Suprapubic skin (tissue), 4 donors: Measurements from ENCODE around the gene CDH26. TPM values are rescaled to one million over a fixed set of nuclear protein-coding genes. Genes with fewer than 3 reads are reported as not detected.

Experiments used
- DNase-seq, 2 donors: peaks; one replicate each; pipeline ENCODE4 v3.0.0-alpha.2; 2019; ENCODE audit warnings: low spot score in 2 of 2
- H3K27ac ChIP-seq: fragments of 200-600 bp; sonication (generic); one replicate; pipeline ENCODE4 v1.5.1; 2019
- H3K27me3 ChIP-seq: fragments of 200-600 bp; sonication (generic); one replicate; pipeline ENCODE4 v1.5.1; 2019
- H3K36me3 ChIP-seq: fragments of 200-600 bp; sonication (generic); one replicate; pipeline ENCODE4 v1.5.1; 2019
- H3K4me1 ChIP-seq: fragments of 200-600 bp; sonication (generic); one replicate; pipeline ENCODE4 v1.5.1; 2019
- H3K4me3 ChIP-seq: fragments of 200-600 bp; sonication (generic); one replicate; pipeline ENCODE4 v1.5.1; 2019; ENCODE audit warnings: mild to moderate bottlenecking
- H3K9me3 ChIP-seq: fragments of 200-600 bp; sonication (generic); one replicate; pipeline ENCODE4 v1.5.1; 2019
- EP300 ChIP-seq: sonication (generic); formaldehyde crosslinking; IDR thresholded peaks from one replicate; pipeline ENCODE4 v1.6.1; 2017; ENCODE audit warnings: antibody characterized with exemption
- POLR2A ChIP-seq, 2 donors: fragments of 450-650 bp; IDR thresholded peaks; one replicate each; pipeline ENCODE4 v1.6.1; 2017; ENCODE audit warnings: antibody characterized with exemption in 2 of 2, mild to moderate bottlenecking in 2 of 2, moderate library complexity in 2 of 2
- POLR2AphosphoS5 ChIP-seq, 3 donors: sonication (generic); formaldehyde crosslinking; IDR thresholded peaks; one replicate each; pipeline ENCODE4 v1.6.1; 2017; ENCODE audit warnings: antibody characterized with exemption in 3 of 3
- WGBS: methylation state at CpG from one replicate; pipeline ENCODE4 v1.1.5; 2018; 5-methylcytosine and 5-hydroxymethylcytosine counted together
- total RNA-seq, 4 donors: library from RNA; depleted of rRNA; stranded (reverse); fragments of >200 nt; gene quantifications; one replicate each; pipeline ENCODE4 v1.1.0, GENCODE V29; 2016
- TF ChIP-seq, protein P1 (sequence below), 2 donors: fragments of 200-600 bp in 1 of 2; fragments of 450-650 bp in 1 of 2; sonication (generic) in 1 of 2; IDR thresholded peaks; one replicate each; pipeline ENCODE4 v1.5.1; 2016 to 2019; ENCODE audit warnings: antibody characterized with exemption in 2 of 2, mild to moderate bottlenecking in 1 of 2, moderate library complexity in 1 of 2

The CDH26 gene
- total RNA-seq, 4 donors from 2014 or later: 1.4 to 2.2 (median 2.0) TPM

DNA sequence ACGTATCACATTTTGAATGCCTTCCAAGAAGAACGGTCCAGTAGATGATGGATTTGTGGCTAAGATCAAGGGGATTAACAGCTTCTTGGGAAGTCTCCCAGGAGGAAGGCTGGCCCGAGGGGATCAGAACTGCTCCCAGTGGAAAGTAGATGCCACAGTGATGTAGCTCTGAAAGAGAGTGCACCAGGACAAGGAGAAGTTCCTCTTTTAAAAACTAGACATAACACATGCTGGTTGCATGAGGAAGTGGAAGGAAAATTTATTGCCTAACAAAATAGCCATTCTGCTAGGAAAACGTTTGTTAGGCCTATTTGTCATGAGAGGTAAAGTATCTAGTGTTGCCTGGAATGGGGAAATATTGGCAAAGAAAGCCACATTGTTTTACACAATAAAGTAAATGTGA is 87.8 kb downstream of the CDH26 start:
- H3K4me1 ChIP-seq: peaks cover 4% of the 10 kb centered on the region
- H3K9me3 ChIP-seq: no peaks in the 10 kb centered on the region
- no peak for DNase-seq
- no peaks in the 10 kb centered on the region for H3K36me3 ChIP-seq
- H3K27ac ChIP-seq: no peak overlapping the region
- TF ChIP-seq, protein P1, sequence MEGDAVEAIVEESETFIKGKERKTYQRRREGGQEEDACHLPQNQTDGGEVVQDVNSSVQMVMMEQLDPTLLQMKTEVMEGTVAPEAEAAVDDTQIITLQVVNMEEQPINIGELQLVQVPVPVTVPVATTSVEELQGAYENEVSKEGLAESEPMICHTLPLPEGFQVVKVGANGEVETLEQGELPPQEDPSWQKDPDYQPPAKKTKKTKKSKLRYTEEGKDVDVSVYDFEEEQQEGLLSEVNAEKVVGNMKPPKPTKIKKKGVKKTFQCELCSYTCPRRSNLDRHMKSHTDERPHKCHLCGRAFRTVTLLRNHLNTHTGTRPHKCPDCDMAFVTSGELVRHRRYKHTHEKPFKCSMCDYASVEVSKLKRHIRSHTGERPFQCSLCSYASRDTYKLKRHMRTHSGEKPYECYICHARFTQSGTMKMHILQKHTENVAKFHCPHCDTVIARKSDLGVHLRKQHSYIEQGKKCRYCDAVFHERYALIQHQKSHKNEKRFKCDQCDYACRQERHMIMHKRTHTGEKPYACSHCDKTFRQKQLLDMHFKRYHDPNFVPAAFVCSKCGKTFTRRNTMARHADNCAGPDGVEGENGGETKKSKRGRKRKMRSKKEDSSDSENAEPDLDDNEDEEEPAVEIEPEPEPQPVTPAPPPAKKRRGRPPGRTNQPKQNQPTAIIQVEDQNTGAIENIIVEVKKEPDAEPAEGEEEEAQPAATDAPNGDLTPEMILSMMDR (IDR thresholded peaks at IDR 0.05): no peak
- TF ChIP-seq POLR2AphosphoS5 (IDR thresholded peaks at IDR 0.05) (no peak), EP300 (no peak), POLR2A (IDR thresholded peaks at IDR 0.05) (no peak)
- WGBS: 14% methylated on average over 4 of the region's 4 CpGs
- no peaks in the 10 kb centered on the region for H3K27me3 ChIP-seq
- H3K4me3 ChIP-seq: no peak overlapping the region

DNA sequence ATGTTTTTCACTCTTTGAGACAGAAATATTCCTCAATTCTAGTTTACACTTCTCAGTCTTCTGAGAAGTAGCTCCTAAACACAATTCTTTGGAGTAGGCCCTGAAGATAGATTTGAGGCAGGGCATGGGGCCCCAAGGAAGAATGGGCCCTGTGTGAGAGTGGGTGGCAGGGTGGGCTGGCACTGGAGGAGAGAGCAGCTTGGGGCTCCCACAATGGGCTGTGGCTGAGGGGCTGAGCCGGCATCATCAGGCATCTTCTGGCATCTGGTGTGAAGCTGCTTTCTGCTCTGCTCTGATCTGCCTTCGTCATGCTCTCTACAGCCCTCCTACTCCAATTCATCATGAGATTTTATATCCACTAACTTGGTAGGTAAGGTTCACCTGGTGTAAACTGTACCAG is 88.2 kb downstream of the CDH26 start:
- Histone ChIP-seq H3K27ac (peak overlapping the region; percentile 3), H3K9me3 (no peaks in the 10 kb centered on the region), H3K36me3 (no peaks in the 10 kb centered on the region), H3K4me1 (peaks cover 4% of the 10 kb centered on the region), H3K4me3 (no peak overlapping the region), H3K27me3 (no peaks in the 10 kb centered on the region)
- no peak for DNase-seq
- TF ChIP-seq POLR2A (IDR thresholded peaks at IDR 0.05): no peak
- no peak for TF ChIP-seq EP300
- TF ChIP-seq, protein P1 (IDR thresholded peaks at IDR 0.05): no peak
- TF ChIP-seq POLR2AphosphoS5 (IDR thresholded peaks at IDR 0.05): no peak
- 92% methylated on average over 2 of the region's 2 CpGs for WGBS

DNA sequence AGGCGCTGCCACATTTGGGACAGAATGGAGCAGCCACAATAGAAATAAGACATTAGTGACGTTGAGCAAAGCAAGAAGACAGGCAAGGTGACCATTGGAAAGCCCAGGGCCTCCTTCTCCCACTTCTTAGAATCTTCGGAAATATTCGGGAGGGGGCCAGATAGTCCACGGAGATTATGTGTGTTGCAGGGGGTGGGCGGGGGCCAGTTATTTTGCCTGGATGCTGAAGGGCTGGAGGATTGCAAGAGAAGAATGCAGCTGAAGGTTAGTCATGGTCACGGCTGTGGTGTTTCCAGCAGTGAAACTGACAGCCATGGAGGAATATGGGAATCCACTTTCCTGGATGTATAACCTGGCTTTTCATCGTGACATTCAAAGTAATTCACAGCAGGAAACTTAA is 88.6 kb downstream of the CDH26 start:
- Histone ChIP-seq H3K36me3 (no peaks in the 10 kb centered on the region), H3K4me1 (peaks cover 4% of the 10 kb centered on the region), H3K4me3 (no peak overlapping the region), H3K27ac (peak overlapping the region; percentile 3), H3K27me3 (peaks cover 3% of the 10 kb centered on the region), H3K9me3 (no peaks in the 10 kb centered on the region)
- TF ChIP-seq POLR2AphosphoS5 (IDR thresholded peaks at IDR 0.05) (no peak), EP300 (no peak), POLR2A (IDR thresholded peaks at IDR 0.05) (no peak)
- WGBS: 87% methylated on average over 8 of the region's 8 CpGs
- no peak for DNase-seq

DNA sequence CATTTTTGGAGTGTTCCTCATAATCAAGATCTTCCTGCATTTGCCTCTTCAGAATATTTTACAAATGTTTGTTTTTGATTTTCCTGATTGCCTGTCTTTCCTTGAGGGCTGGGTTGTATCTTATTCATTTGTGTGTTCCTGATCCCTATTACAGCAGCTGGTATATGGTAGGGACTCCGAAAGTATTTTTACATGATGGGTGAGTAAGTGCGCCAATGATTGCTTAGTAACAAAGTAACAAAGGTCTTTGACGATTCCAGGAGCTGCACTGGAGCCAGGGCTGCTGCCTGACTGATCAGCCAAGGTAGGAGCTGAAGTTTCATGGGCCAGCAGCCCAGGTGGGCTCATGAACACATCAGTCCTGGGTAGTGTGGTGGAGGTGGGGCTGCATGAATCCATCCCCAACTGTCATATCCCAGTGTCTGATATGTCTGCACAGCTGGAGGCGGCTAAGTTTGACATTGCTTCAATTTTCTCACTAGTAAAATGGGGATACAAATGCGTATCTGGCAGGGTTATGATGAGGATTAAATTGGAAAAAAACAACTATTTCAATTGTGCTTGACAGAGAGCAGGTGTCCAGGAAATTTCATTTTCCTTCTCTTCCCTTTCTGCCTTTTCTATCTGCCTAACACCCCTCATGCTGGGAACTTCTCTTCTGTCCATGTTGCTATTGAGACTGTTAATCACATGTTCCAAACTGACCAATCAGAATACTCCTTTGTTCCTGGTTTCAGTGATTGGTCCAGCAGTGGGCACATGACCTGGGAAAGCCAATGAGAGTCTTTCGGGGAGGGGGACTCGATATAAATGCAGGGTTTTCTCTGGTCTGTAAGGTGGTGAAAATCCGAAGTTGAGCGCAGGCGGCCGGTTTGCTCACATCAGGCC is 90.7 kb downstream of the CDH26 start:
- Histone ChIP-seq H3K27me3 (peaks cover 21% of the 10 kb centered on the region), H3K27ac (no peak overlapping the region), H3K4me3 (no peak overlapping the region), H3K36me3 (no peaks in the 10 kb centered on the region), H3K9me3 (no peaks in the 10 kb centered on the region), H3K4me1 (peaks cover 4% of the 10 kb centered on the region)
- DNase-seq: no peak
- WGBS: 84% methylated on average over 11 of the region's 11 CpGs
- TF ChIP-seq, protein P1 (IDR thresholded peaks at IDR 0.05): no peak
- TF ChIP-seq EP300 (no peak), POLR2AphosphoS5 (IDR thresholded peaks at IDR 0.05) (no peak), POLR2A (IDR thresholded peaks at IDR 0.05) (no peak)

DNA sequence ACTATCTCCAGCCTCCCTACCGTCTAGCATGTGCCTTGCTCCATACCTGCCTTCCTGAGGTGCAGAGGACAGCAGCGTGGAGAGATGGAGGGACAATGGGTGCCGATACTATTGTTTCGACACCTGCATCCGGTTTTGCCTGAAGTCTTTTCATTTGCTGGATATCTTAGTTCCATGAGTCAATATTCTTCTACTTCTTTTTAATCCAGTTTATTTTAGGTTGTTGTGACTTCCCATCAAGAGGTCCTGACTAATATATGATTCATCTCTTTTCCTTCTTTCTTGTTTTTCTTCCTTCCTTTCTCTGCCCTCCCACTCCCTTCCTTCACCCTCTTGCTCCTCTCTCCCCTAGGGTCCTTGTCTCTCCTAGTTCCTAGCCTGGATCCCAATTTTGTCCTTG is 91.4 kb downstream of the CDH26 start:
- 82% methylated on average over 5 of the region's 5 CpGs for WGBS
- peaks cover 23% of the 10 kb centered on the region for H3K27me3 ChIP-seq
- no peak overlapping the region for H3K4me3 ChIP-seq
- no peaks in the 10 kb centered on the region for H3K9me3 ChIP-seq
- no peaks in the 10 kb centered on the region for H3K36me3 ChIP-seq
- H3K4me1 ChIP-seq: peaks cover 4% of the 10 kb centered on the region
- TF ChIP-seq, protein P1 (IDR thresholded peaks at IDR 0.05): no peak
- TF ChIP-seq POLR2A (IDR thresholded peaks at IDR 0.05) (no peak), EP300 (no peak), POLR2AphosphoS5 (IDR thresholded peaks at IDR 0.05) (no peak)
- DNase-seq: no peak
- H3K27ac ChIP-seq: no peak overlapping the region
